Right hindlimb (tissue), 1 donor: ENCODE data around the gene IL17RC.
A peak's percentile ranks its signal among the peaks of the same experiment; 100 is the strongest.
"Not testable (repeated sequence)": the region's sequence is repeated elsewhere in the genome, so short reads cannot be mapped to it uniquely, and the experiment has no call there.

Source experiments
- DNase-seq: peaks from one replicate; pipeline ENCODE4 v3.0.0-alpha.2; 2018

IL17RC gene

DNA sequence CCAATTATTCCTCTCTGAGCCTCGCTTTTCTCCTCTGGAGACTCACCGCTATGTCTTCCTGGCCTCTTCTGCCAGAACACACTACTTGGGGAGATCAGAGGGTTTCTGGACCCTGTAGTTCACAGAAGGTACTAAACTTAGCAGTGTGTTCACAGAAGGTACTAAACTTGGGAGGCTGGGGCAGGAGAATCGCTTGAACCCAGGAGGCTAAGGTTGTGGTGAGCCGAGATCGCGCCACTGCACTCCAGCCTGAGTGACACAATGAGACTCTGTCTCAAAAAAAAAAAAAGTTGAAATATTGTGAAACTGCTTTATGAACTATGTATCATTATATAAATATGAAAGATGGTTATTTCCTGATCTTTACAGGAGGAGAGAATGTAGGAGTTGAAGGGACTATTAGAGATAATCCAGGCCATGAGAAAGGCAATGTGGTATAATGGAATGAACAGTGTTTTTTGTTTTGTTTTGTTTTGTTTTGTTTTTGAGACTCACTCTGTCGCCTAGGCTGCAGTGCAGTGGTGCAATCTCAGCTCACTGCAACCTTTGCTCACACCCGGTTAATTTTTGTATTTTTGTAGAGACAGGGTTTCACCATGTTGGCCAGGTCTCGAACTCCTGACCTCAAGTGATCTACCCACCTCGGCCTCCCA, 20.0 kb upstream of the IL17RC start:
- DNase-seq = not testable (repeated sequence)

DNA sequence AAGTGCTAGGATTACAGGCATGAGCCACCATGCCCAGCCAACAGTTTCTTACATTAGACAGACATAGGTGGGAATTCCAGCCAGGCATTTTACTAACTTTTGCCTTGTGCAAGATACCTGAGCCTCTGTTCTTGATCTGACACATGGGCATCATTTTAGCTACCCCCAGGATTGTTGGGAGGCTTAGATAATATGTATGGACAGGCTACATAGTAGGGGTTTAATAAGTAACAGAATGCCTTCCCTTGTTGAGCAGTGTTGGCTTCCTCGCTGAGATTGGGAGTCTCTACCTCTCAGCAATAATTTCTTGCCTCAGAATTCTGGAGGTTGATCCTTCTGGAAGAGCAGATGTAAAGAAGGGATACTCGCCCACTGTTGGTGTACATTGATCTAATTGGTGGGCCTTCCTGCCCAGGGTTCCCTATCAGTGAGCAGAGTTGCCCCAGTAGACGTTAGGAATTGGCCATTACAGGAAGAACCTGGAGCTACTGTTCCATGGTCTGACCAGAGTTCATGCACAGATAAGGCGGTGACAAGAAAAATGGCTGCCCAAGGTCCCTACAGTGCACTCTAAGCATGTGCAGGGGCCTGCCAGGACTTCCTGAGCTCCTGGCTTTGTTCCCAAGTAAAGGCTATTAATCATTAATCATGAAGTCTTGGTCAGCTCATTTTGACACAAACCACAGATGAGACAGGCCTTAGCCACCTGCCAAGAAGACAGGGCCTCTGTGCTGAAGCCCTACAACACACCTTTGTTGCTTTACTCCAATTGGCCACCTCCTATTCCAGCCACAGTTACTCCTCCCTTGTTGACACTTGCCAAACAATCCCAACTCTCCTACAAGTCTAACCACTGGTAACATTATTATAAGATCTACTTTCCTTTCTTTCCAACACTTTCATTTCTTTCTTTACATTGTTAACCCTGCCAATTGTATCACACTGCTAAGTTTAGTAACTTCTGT, 19.2 kb upstream of the IL17RC start:
- DNase-seq = no peak

DNA sequence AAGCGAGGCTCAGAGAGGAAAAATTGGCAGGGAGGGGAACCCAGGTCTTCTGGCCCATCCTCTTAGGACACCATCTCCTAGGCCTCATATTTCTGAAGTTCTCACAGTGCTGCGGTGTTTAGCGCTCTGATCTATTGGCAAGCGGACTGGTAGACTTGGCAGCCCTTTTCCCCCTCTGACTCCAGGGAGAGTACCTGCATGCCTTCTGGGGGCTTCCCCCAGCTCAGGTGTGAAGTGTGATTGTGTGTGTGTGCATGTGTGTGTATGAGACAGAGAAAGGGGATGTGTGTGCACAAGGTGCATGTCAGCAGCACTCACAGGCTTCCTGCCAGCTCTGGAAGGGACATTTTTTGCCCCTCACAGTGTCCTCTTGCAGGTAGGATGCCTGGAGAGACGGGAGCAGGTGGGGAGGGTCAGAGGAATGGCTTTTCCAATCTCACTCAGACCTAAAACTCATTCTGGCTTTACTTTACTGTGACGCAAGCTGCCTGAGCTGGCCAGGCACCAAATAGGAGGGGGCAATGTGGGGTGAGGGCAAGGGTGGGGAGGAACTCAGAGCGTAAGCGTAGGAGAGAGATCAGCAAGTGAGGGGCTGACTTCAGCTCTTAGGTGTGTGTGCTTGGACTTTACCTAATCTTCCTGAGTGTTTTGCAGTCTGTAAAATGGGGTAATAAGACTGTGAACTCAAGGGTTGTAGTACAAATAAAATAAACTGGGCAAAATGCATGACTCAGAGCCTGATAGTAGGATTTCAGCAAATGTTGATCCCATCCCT, 18.2 kb upstream of the IL17RC start:
- DNase-seq = no peak

DNA sequence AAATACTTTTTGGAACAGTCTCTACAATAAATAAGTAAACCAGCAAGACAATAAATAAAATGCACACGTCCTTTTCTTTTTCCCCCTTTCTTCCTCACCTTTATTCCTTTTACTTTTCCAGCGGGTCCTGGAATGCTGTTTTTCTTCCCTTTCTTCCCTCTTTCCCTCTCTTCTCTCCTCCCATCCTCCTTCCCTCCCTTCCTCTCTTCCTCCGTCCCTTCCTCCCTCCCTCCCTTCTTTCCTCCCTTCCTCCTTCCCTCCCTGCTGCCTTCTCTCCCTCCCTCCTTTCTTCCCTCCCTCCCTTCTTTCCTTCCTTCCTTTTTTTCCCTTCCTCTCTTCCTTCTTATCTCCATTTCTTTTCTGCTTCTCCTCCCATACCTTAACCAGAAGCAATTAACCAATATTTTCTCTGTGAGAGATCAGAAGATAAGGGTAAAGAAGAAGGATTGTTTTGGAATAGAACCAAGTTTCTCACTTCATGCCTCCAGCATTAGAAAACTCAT, 17.6 kb upstream of the IL17RC start:
- no peak for DNase-seq

DNA sequence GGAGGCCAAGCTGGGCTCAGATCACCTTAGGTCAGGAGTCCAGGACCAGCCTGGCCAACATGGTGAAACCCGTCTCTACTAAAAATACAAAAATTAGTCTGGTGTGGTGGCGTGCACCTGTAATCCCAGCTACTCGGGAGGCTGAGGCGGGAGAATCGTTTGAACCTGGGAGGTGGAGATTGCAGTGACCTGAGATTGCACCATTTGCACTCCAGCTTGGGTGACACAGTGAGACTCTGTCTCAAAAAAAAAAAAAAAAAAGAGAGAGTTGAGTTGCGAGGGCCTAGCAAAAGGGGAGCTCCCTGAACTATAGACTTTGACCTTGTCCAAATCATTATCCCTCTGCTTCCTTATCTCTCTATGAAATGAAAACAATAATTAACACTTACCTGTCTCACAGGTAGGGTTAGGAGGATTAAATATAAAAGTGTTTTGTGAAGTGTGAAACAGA, 15.9 kb upstream of the IL17RC start:
- DNase-seq = not testable (repeated sequence)

DNA sequence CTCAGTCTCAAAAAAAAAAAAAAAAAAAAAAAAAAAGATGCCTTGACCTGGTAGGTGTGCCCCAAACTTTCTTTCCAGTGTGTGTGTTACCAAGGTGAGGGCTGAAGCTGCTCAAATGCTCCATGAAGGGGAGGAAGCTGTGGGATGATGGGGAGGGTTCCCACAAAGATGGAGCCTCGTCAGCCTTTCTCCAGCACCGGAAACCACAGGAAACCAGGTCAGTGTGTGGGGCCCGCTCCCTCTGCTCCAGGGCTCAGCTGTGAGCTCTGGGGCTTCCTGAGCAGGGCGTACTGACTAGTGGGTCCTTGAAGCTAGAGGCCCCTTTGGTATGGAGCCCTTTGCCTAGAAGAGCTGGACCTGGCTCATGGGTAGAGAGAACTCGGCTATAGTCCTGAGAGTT, 14.9 kb upstream of the IL17RC start:
- DNase-seq = no peak

DNA sequence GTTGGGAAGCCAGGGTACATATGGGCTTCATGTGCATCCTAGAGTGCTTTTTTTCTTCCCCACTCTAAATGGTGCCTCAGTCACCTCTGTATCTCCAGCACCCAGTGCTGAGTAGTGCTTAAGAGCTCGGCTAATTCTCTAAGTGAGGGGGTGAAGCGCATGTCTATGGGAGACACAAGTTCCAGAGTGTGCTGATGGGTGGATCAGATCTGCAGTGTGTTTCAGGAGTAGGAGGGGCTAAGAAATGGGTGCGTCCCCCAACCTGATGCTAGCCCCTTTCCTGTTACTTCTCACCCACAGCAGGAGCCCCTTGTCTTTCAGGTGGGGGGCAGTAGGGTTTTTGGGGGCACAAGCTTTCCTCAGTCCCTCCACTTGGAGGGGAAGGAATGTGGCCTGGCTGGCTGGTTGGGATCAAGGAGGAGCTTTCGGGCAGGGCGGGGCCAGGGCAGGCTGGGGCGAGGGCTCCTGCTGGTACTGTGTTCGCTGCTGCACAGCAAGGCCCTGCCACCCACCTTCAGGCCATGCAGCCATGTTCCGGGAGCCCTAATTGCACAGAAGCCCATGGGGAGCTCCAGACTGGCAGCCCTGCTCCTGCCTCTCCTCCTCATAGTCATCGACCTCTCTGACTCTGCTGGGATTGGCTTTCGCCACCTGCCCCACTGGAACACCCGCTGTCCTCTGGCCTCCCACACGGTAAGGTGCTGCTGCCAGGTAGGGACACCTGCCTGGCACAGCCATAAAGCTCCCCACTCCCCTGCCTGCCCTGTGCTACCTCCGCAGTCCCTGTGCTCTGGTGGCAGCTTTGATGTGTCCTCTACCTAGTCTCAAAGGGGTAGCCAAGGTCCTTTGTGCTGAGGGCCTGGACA, 14.3 kb upstream of the IL17RC start, which contains the start of gene IL17RE:
IL17RE (plus strand) TSS at position 477 of the 866 bp plus-strand sequence; CDS start at position 562, 85 bp downstream.
- DNase-seq = no peak

DNA sequence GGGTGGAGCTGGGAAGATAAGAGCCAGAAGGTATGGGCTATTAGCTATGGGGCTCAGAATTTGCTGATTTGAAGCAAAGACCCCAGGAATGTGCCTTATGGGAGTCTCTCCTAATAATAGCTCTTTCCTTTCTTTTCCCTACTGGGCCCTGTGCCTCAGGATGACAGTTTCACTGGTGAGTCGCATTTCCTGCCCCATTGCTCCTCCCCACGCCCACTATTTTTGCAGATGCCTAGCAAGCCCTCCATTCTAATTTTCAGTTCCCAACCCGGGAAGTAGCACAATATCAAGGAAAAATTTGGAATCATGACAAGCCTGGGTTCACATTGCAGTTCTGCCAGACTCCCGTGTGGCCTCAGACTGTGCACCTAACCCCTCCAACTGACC, 13.7 kb upstream of the IL17RC start:
- no peak for DNase-seq

DNA sequence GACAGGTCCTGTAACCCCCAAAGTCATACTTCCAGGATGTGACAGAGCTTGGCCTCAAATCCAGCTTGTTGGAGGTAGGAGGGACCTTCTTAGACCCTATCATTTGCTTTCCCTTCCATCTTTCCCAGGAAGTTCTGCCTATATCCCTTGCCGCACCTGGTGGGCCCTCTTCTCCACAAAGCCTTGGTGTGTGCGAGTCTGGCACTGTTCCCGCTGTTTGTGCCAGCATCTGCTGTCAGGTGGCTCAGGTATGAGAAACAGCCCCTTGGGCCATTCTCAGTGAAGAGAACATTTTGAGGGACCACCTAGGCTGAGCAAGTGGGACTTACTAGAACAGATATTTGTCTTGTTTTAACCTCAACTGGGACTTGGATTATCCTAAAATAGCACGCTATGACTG, 13.0 kb upstream of the IL17RC start:
- DNase-seq = no peak

DNA sequence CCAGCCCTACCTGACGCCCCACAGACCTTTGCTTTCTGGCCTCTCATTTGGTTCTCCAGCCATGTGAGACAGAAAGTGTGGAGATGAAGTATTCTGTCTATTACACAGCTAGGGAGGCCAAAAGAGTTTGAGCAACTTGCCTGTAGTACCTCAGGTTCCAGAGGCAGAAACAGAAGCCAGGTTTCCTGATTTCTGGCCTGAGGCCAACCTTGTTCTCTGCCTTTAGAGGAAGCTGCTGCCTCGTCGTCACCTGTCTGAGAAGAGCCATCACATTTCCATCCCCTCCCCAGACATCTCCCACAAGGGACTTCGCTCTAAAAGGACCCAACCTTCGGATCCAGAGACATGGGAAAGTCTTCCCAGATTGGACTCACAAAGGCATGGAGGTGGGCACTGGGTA, 10.4 kb upstream of the IL17RC start:
- DNase-seq = no peak

DNA sequence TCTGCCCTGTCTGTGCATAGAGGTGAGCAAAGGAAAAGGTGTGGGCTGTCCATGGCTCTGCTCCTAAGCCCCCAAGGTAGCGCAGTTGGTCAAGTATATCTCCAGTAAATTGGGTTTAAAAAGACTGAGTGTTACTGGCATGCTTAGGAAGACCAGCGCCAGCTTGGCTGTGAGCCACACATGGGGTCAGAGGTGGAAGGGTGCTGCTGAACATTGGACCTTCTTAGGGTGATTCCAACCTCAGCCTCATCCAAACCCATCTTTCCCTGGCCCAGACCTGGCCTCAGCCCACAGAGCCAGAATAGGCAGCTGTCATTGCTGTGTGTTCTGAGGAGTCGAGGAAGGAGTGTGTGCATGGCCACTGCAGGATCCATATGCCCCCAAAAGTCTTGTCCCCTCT, 8.6 kb upstream of the IL17RC start:
- no peak for DNase-seq

DNA sequence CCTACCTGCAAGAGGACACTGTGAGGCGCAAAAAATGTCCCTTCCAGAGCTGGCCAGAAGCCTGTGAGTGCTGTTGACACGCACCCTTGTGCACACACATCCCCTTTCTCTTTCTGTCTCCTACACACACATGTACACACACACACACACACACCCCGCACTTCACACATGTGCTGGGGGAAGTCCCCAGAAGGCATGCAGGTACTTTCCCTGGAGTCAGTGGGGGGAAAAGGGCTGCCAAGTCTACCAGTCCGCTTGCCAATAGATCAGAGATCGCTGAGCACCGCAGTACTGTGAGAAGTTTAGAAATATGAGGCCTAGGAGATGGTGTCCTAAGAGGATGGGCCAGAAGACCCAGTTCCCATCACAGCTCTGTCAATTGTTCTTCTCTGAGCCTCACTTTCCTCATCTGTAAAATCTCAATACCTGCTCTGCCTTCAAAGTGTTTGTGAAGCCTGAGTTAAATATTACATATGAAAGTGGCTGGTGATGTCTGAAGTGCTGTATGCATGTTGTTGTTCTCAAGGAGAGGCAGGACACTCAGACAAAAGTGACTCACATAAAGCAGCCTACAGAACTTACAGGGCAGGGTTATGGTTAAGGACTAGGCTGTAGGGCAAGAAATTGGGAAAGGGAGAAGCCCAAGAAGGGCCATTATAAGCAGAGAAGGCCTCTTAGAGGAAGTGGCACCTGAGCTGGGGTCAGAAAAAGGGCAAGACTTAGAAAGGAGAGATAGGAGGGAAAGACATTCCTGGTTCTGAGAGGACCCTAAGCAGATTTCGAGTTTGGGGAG, 7.5 kb upstream of the IL17RC start:
- DNase-seq = no peak

DNA sequence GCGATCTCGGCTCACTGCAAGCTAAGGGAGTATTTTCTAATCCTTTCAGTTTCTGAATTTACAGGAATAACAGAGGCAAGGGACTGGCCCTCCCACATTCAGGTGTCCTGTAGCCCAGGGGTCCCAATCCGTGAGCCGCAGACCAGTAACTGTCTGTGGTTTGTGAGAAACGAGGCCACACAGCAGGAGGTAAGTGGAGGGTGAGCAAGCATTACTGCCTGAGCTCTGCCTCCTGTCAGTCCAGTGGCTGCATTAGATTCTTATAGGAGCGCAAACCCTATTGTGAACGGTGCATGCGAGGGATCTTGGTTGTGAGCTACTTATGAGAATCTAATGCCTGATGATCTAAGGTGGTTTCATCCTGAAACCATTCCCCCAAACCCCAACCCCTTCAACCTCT, 5.0 kb upstream of the IL17RC start:
- DNase-seq = no peak

DNA sequence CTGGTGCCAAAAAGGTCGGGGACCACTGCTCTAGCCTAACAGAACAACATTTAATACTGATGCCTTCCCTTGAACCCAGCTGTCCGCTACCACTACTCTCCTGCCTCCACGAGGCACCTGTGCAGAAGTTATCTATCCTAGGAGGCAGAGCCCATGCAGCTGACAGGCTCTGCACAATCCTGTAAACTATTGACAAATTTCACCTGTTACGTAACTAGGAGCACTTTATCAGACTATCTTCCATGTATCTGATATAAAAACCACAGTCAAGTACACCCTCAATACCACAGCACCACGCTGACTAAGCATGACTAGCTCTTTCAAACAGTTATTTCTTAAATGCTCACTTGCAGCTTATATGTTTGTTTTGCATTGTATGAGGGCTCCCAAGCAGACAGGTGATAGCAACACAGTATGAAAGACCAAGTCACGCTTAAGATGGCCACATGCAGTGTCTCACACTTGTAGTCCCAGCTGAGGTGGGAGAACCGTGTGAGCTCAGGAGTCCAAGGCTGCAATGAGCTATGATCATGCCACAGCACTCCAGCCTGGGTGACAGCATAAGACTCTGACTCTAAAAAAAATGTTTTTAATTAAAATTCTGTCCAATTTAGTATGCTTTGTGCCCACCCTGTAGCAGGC, 4.5 kb upstream of the IL17RC start:
- no peak for DNase-seq

DNA sequence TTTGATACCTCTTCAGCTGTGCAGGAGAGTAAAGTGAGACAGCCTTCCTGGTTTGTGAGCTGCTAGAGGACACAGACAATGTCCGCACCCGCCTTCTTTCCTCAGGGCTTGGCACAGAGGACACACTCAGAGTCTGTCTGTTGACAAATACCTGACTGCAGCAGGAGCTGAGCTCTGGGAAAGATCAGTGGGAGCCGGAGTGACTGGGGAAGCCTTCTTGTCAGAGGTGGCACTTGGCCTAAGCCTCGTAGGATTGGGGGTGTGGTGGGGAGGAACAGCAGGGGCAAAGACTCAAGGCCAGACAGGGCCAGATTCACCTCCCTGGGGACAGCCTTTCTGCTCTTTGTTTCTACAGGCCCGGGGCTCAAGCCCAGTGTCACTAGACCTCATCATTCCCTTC, 3.3 kb upstream of the IL17RC start:
- DNase-seq = no peak

DNA sequence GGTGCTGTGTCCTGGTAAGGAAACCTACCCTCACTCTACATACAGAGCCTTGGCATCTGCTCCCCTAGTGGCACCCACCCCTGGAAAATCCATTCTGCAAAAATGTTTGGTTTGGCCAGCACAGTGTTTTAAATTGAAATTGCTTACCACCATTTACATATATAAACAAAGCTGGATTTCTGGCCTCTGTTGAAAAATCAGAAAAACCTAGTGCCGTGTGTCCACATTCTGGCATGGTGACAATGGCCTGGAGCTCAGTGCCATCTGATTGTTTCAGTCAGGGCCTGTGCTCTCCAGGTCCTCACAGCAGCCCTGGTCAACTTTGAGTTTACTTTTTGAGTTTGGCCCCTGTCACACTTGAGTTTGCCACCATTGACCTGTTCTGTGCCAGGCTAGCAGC, 2.9 kb upstream of the IL17RC start:
- no peak for DNase-seq

DNA sequence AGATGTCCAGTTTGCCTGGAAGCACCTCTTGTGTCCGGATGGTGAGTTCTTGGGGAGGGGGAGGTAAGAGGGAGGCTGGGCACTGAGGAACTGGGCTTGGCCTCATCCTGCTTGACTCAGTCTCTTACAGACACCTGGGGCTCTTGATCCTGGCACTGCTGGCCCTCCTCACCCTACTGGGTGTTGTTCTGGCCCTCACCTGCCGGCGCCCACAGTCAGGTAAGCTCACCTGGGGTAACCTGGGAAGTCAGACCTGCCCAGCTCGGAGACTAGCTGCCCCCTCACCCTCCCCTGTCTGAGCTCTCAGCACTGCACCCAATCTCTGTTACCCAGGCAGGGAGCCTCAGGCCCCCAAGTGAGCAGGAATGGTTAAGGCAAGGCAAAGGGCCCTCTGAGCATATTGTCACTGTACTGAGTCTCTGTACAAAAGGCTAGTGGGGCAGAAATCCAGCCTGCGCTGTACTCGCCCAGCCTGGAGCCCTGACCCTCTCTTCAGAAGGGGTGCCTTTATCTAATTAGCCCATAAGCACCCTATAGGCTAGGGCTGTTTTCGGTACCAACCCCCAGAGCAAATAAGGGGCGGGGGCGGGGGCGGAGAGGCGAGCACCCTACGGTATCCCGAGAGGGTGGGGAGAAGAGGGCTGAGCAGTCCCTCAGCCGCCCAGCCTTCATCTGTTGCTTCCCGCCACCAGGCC, 2.2 kb upstream of the IL17RC start:
- no peak for DNase-seq

DNA sequence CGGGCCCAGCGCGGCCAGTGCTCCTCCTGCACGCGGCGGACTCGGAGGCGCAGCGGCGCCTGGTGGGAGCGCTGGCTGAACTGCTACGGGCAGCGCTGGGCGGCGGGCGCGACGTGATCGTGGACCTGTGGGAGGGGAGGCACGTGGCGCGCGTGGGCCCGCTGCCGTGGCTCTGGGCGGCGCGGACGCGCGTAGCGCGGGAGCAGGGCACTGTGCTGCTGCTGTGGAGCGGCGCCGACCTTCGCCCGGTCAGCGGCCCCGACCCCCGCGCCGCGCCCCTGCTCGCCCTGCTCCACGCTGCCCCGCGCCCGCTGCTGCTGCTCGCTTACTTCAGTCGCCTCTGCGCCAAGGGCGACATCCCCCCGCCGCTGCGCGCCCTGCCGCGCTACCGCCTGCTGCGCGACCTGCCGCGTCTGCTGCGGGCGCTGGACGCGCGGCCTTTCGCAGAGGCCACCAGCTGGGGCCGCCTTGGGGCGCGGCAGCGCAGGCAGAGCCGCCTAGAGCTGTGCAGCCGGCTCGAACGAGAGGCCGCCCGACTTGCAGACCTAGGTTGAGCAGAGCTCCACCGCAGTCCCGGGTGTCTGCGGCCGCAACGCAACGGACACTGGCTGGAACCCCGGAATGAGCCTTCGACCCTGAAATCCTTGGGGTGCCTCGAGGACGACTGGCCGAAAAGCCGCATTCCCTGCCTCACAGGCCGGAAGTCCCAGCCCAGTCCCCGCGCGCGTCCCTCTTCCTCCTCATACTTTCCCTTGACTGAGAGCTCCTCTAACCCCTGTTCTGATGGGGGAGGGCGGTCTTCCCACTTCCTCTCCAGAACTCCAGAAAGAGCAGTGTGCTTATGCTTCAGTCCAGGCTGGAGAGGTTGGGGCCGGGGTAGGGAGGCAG, 1.4 kb upstream of the IL17RC start:
- peak; percentile 90 for DNase-seq

DNA sequence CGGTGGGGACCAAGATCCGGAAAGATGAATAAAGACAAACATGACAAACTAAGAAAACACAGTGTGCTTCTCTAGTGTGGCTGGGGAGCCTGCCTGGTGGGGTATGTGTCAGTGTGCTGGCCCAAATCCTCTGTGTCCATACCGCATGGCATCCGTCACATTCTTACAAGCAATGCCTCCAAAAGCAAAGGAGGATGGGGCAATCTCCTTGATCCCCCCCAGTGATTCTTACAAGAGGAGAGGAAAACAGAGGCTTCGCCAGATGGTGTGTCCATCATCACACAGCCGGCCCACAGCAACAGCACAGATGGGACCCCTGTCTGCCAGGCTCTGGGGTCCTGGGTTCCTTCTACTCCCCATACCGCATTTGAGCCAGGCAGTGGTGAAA, 558 bp upstream of the IL17RC start:
- DNase-seq = no peak
